OCI-LY7 (cell line): ENCODE measurements around the gene MGAT4D. TPM values are rescaled to one million over a fixed set of nuclear protein-coding genes. Genes with fewer than 3 reads are reported as not detected.

ENCODE experiments used
- BruUV-seq: library from RNA; stranded (reverse); fragments of 400-500 nt; replicated peaks from 2 replicates; lab custom pipeline; 2021; lab: Mats Ljungman, UMichigan
- CTCF ChIA-PET: fragments of 300-600 bp; sonication (Branson Sonifier 250); formaldehyde crosslinking; loops from one replicate; lab custom pipeline; 2022; ENCODE audit warnings: antibody characterized with exemption; ENCODE audit not compliant: unreplicated experiment; lab: Charles Lee
- POLR2A ChIA-PET: fragments of 300-600 bp; sonication (Branson Sonifier 250); formaldehyde crosslinking; loops from one replicate; lab custom pipeline; 2022; ENCODE audit warnings: antibody characterized with exemption; lab: Charles Lee
- DNase-seq: peaks from one replicate; pipeline ENCODE4 v3.0.0-alpha.2; 2015; ENCODE audit warnings: low spot score
- H2AFZ ChIP-seq: fragments of 200-600 bp; sonication (generic), shearing (Covaris generic); 2 replicates; pipeline ENCODE4 v1.6.1; 2014; ENCODE audit warnings: mild to moderate bottlenecking, antibody characterized with exemption, low read length, moderate library complexity
- H3K27ac ChIP-seq: fragments of 200-600 bp; sonication (generic); 2 replicates; pipeline ENCODE4 v1.5.1; 2014; ENCODE audit warnings: mixed run types, low read depth, mild to moderate bottlenecking, moderate library complexity, low read length, inconsistent platforms; ENCODE audit not compliant: poor library complexity, severe bottlenecking
- H3K36me3 ChIP-seq: fragments of 200-600 bp; sonication (generic); 2 replicates; pipeline ENCODE4 v1.6.1; 2014; ENCODE audit warnings: mild to moderate bottlenecking, antibody characterized with exemption, low read length, moderate library complexity, mixed read lengths; ENCODE audit not compliant: insufficient read depth
- H3K4me1 ChIP-seq: fragments of 200-600 bp; sonication (generic); 2 replicates; pipeline ENCODE4 v1.5.1; 2014; ENCODE audit warnings: mild to moderate bottlenecking, low read length; ENCODE audit not compliant: insufficient read depth, poor library complexity, severe bottlenecking
- H3K4me2 ChIP-seq: fragments of 200-600 bp; sonication (generic); 2 replicates; pipeline ENCODE4 v1.6.1; 2014; ENCODE audit warnings: mild to moderate bottlenecking, low read length
- H3K4me3 ChIP-seq: fragments of 200-600 bp; sonication (generic); 2 replicates; pipeline ENCODE4 v1.5.1; 2014; ENCODE audit warnings: mild to moderate bottlenecking, low read depth, low read length; ENCODE audit not compliant: poor library complexity, severe bottlenecking
- H3K79me2 ChIP-seq: fragments of 200-600 bp; sonication (generic); 2 replicates; pipeline ENCODE4 v1.6.1; 2016; ENCODE audit warnings: low read depth, mild to moderate bottlenecking, low read length, moderate library complexity, mixed read lengths; ENCODE audit not compliant: insufficient read depth
- H3K9me2 ChIP-seq: fragments of 200-600 bp; sonication (generic); 2 replicates; pipeline ENCODE4 v1.6.1; 2016; ENCODE audit warnings: mild to moderate bottlenecking, low read length, mixed read lengths; ENCODE audit not compliant: insufficient read depth
- H3K9me3 ChIP-seq: fragments of 200-600 bp; sonication (generic); 2 replicates; pipeline ENCODE4 v1.6.1; 2014; ENCODE audit warnings: mild to moderate bottlenecking, mixed run types, low read length, mixed read lengths
- H4K20me1 ChIP-seq: fragments of 200-600 bp; sonication (generic); 2 replicates; pipeline ENCODE4 v1.6.1; 2014; ENCODE audit warnings: mild to moderate bottlenecking, antibody characterized with exemption, low read length, moderate library complexity, mixed read lengths; ENCODE audit not compliant: insufficient read depth
- CTCF ChIP-seq: fragments of 200-600 bp; sonication (generic); conservative IDR thresholded peaks from 2 replicates; pipeline ENCODE4 v1.5.1; 2014; ENCODE audit warnings: mild to moderate bottlenecking, antibody characterized with exemption, low read length, moderate library complexity, mixed read lengths
- EZH2phosphoT487 ChIP-seq: fragments of 200-600 bp; sonication (generic); IDR thresholded peaks from 2 replicates; pipeline ENCODE4 v1.6.1; 2018; ENCODE audit warnings: low read depth, borderline replicate concordance, mild to moderate bottlenecking, mixed run types, antibody characterized with exemption, low read length, moderate library complexity, mixed read lengths
- intact Hi-C: fragments of 100-400 bp; cut with micrococcal nuclease; formaldehyde crosslinking; loops from one replicate; pipeline ENCODE4 v1.10.0; 2022; ENCODE audit not compliant: unreplicated experiment
- total RNA-seq, 2 experiments: library from RNA; depleted of rRNA in 1 of 2; stranded (reverse); fragments of >200 nt in 1 of 2; shearing (Covaris generic) in 1 of 2; gene quantifications; 2 replicates each; pipeline ENCODE4 v1.2.3, GENCODE V29; 2014 to 2022

Gene MGAT4D
- total RNA-seq, 2 experiments from 2014 or later: not detected

GRCh38 chr4:140504261-140504660 is 6.2 kb upstream of the MGAT4D start:
- intact Hi-C loops: no loop called here
- Histone ChIP-seq H3K36me3 (no peaks in the 10 kb centered on the region), H3K79me2 (no peaks in the 10 kb centered on the region), H3K4me2 (no peak overlapping the region), H4K20me1 (no peaks in the 10 kb centered on the region), H3K9me3 (no peaks in the 10 kb centered on the region), H3K9me2 (no peaks in the 10 kb centered on the region), H3K4me1 (no peaks in the 10 kb centered on the region), H3K4me3 (no peak overlapping the region), H3K27ac (no peak overlapping the region), H2AFZ (no peak overlapping the region)
- BruUV-seq: no TSS peak
- DNase-seq: no peak
- ChIA-PET CTCF (no interaction called here), POLR2A (no interaction called here)
- TF ChIP-seq CTCF (no peak), EZH2phosphoT487 (no peak)

GRCh38 chr4:140499391-140499790 is 1.3 kb upstream of the MGAT4D start:
- Histone ChIP-seq H4K20me1 (no peaks in the 10 kb centered on the region), H3K36me3 (no peaks in the 10 kb centered on the region), H3K4me2 (no peak overlapping the region), H3K4me1 (no peaks in the 10 kb centered on the region), H3K27ac (no peak overlapping the region), H3K9me2 (no peaks in the 10 kb centered on the region), H3K9me3 (no peaks in the 10 kb centered on the region), H3K4me3 (no peak overlapping the region), H3K79me2 (no peaks in the 10 kb centered on the region), H2AFZ (no peak overlapping the region)
- TF ChIP-seq EZH2phosphoT487: no peak
- no peak for TF ChIP-seq CTCF
- POLR2A ChIA-PET: no interaction called here
- CTCF ChIA-PET: no interaction called here
- no TSS peak for BruUV-seq
- intact Hi-C loops: no loop called here
- no peak for DNase-seq

GRCh38 chr4:140497405-140497746 is 717 bp downstream of the MGAT4D start:
- Histone ChIP-seq H3K27ac (no peak overlapping the region), H2AFZ (no peak overlapping the region), H3K4me2 (no peak overlapping the region), H3K9me2 (no peaks in the 10 kb centered on the region), H3K4me1 (no peaks in the 10 kb centered on the region), H3K36me3 (no peaks in the 10 kb centered on the region), H3K9me3 (no peaks in the 10 kb centered on the region), H4K20me1 (no peaks in the 10 kb centered on the region), H3K4me3 (no peak overlapping the region), H3K79me2 (no peaks in the 10 kb centered on the region)
- BruUV-seq: no TSS peak
- TF ChIP-seq CTCF: no peak
- no peak for TF ChIP-seq EZH2phosphoT487
- intact Hi-C loops: no loop called here
- CTCF ChIA-PET: no interaction called here
- POLR2A ChIA-PET: no interaction called here
- DNase-seq: no peak
